Heart left ventricle (tissue), 13 donors: Measurements from ENCODE around the gene LGALS1.

Experiments
- CTCF ChIP-seq, 12 donors: fragments of 200-600 bp; sonication (generic) in 4 of 12; IDR thresholded peaks; one replicate each; pipeline versions ENCODE4 v1.5.0 to v1.8.0; 2018 to 2022; ENCODE audit warnings: antibody characterized with exemption in 12 of 12, mild to moderate bottlenecking in 5 of 12
- POLR2A ChIP-seq, 2 donors: fragments of 450-650 bp; IDR thresholded peaks; one replicate each; pipeline ENCODE4 v1.6.1; 2017; ENCODE audit warnings: antibody characterized with exemption in 2 of 2, mild to moderate bottlenecking in 2 of 2, moderate library complexity in 2 of 2
- donor health status: ischemic (EF 13 %, LVEDD 7.1; RV severe dilation, severe dysfunction).
- donor health status: DM: no; HTN: yes; CAD: no.
- donor health status: DM: no; HTN: no; CAD: no.
- donor health status: ischemic (EF 25% LVEDD 6.9; RV normal size, moderate dysfunction).
- donor health status: ischemic (EF 25% LVEDD 5.7; RV mildly dilated, moderate dysfunction).
- donor health status: ischemic (EF 35%, LVEDD 5.7; RV mildly dilated, moderate dysfunction).
- donor health status: nonischemic (EF 11% LVEDD 7.7; RV severe dilation, severe dysfunction).
- donor health status: DM: yes; HTN: yes; CAD: no.
- donor health status: PGD.
- donor health status: ischemic (EF 29% LVEDD 5.4; RV normal size, mild dysfunction).
- donor health status: nonischemic (EF 23%, LVEDD 6.1; RV moderate dilation, normal function).

GRCh38 chr22:37677493-37677974 lies 2.1 kb downstream of the LGALS1 start:
- TF ChIP-seq CTCF (IDR thresholded peaks at IDR 0.05) (no peak), POLR2A (IDR thresholded peaks at IDR 0.05) (no peak)
